Sigmoid colon (tissue), 7 donors: ENCODE measurements around the gene RBBP8NL. TPM values are rescaled to one million over a fixed set of nuclear protein-coding genes. Genes with fewer than 3 reads are reported as not detected.

Experiments used
- DNase-seq: peaks from one replicate; pipeline ENCODE4 v3.0.0-alpha.2; 2019
- H3K27ac ChIP-seq, 4 donors: fragments of 200-600 bp; sonication (generic); one replicate each; pipeline ENCODE4 v1.5.1; 2016 to 2019; ENCODE audit warnings: mild to moderate bottlenecking in 1 of 4
- H3K27me3 ChIP-seq, 3 donors: fragments of 200-600 bp; sonication (generic); one replicate each; pipeline ENCODE4 v1.5.1; 2019; ENCODE audit warnings: mild to moderate bottlenecking in 1 of 3
- H3K36me3 ChIP-seq, 4 donors: fragments of 200-600 bp; sonication (generic); one replicate each; pipeline ENCODE4 v1.5.1; 2016 to 2019
- H3K4me1 ChIP-seq, 4 donors: fragments of 200-600 bp; sonication (generic); one replicate each; pipeline ENCODE4 v1.5.1; 2017 to 2019
- H3K4me3 ChIP-seq, 4 donors: fragments of 200-600 bp; sonication (generic); one replicate each; pipeline ENCODE4 v1.5.1; 2017 to 2019; ENCODE audit warnings: mild to moderate bottlenecking in 2 of 4, moderate library complexity in 1 of 4
- H3K9me3 ChIP-seq, 4 donors: fragments of 200-600 bp in 3 of 4; sonication (generic) in 3 of 4; one replicate each; pipeline versions ENCODE4 v1.5.1 to v1.6.1; 2013 to 2019
- CTCF ChIP-seq, 4 experiments: fragments of 450-650 bp in 3 of 4; fragments of 200-600 bp in 1 of 4; IDR thresholded peaks; one replicate each; pipeline ENCODE4 v1.5.1; 2016 to 2019; ENCODE audit warnings: antibody characterized with exemption in 4 of 4, mild to moderate bottlenecking in 3 of 4, moderate library complexity in 2 of 4
- EP300 ChIP-seq, 4 donors: sonication (generic); formaldehyde crosslinking; IDR thresholded peaks; one replicate each; pipeline ENCODE4 v1.6.1; 2017; ENCODE audit warnings: antibody characterized with exemption in 4 of 4
- POLR2A ChIP-seq, 2 donors: fragments of 450-650 bp; IDR thresholded peaks; one replicate each; pipeline ENCODE4 v1.6.1; 2016; ENCODE audit warnings: antibody characterized with exemption in 2 of 2, mild to moderate bottlenecking in 2 of 2, moderate library complexity in 2 of 2
- POLR2AphosphoS5 ChIP-seq, 4 donors: sonication (generic); formaldehyde crosslinking; IDR thresholded peaks; one replicate each; pipeline ENCODE4 v1.6.1; 2017; ENCODE audit warnings: antibody characterized with exemption in 4 of 4
- WGBS, 2 donors: extraction: QIAGEN DNeasy Blood & Tissue Kit; methylation state at CpG; one replicate each; pipeline ENCODE4 v1.1.7; 2013; 5-methylcytosine and 5-hydroxymethylcytosine counted together
- intact Hi-C: fragments of 100-400 bp; cut with DNase I; formaldehyde crosslinking; loops from one replicate; pipeline ENCODE4 v1.15.1; 2023
- polyA plus RNA-seq, 3 donors: library from polyadenylated mRNA; stranded (reverse); fragments of 200-250 nt; gene quantifications; one replicate each; pipeline ENCODE4 v1.2.3, GENCODE V29; 2013
- total RNA-seq, 4 donors: library from RNA; depleted of rRNA; stranded (reverse); fragments of >200 nt; gene quantifications; one replicate each; pipeline ENCODE4 v1.1.0, GENCODE V29; 2016
- donor health status: healthy with polysubstance abuse.
- donor health status: Bipolar disorder and iron deficiency.
- donor health status: healthy.

Gene RBBP8NL
- total and polyA plus RNA-seq, 7 donors = 4.2 to 12.5 (median 5.4) TPM; not detected in 4

- Histone ChIP-seq H3K4me3 (no peak overlapping the region), H3K27ac (no peak overlapping the region), H3K27me3 (no peaks in the 10 kb centered on the region), H3K36me3 (no peaks in the 10 kb centered on the region), H3K4me1 (peaks cover 0 to 40% (median 39%) of the 10 kb centered on the region in 4 donors), H3K9me3 (no peaks in the 10 kb centered on the region)
- intact Hi-C loops = loop anchor here (5.0 to 10.0 kb wide), 3 partner anchors 209 to 806 kb away; partner anchors contain the start of genes MRGBP and YTHDF1
- WGBS, 2 donors = 88 to 89% methylated on average over 12 of the region's 12 CpGs
- no peak for DNase-seq
- no peak for TF ChIP-seq POLR2AphosphoS5 (IDR thresholded peaks at IDR 0.05)
- TF ChIP-seq EP300 (IDR thresholded peaks at IDR 0.05) = no peak
- no peak for TF ChIP-seq POLR2A (IDR thresholded peaks at IDR 0.05)
- no peak for TF ChIP-seq CTCF (IDR thresholded peaks at IDR 0.05)
These were observed 18.7 kb downstream of the RBBP8NL start for GRCh38 chr20:62408640-62409039.

- no peaks in the 10 kb centered on the region for H3K36me3 ChIP-seq
- intact Hi-C loops = loop anchor here (5.0 to 10.0 kb wide), 3 partner anchors 209 to 807 kb away; partner anchors contain the start of genes MRGBP and YTHDF1
- H3K9me3 ChIP-seq = no peaks in the 10 kb centered on the region
- no peak overlapping the region for H3K4me3 ChIP-seq
- DNase-seq = no peak
- TF ChIP-seq POLR2AphosphoS5 (IDR thresholded peaks at IDR 0.05) = no peak
- no peak for TF ChIP-seq POLR2A (IDR thresholded peaks at IDR 0.05)
- no peak for TF ChIP-seq EP300 (IDR thresholded peaks at IDR 0.05)
- no peak for TF ChIP-seq CTCF (IDR thresholded peaks at IDR 0.05)
- WGBS, 2 donors = 89 to 94% methylated on average over 15 of the region's 15 CpGs
- peaks cover 0 to 40% (median 39%) of the 10 kb centered on the region in 4 donors for H3K4me1 ChIP-seq
- no peaks in the 10 kb centered on the region for H3K27me3 ChIP-seq
- no peak overlapping the region for H3K27ac ChIP-seq
These were observed 19.3 kb downstream of the RBBP8NL start for GRCh38 chr20:62408055-62408454.

GRCh38 chr20:62407221-62407992 lies 19.9 kb downstream of the RBBP8NL start, which contains the start of gene CABLES2:
CABLES2 (minus strand) TSS chr20:62407285; CDS start chr20:62407276, 9 bp downstream.
- DNase-seq = peak; percentile 97
- peak within 1 kb of the TSS; percentile 55 to 82 (median 71) for H3K4me3 ChIP-seq
- H3K4me1 ChIP-seq = peaks cover 0 to 40% (median 39%) of the 10 kb centered on the region in 4 donors
- intact Hi-C loops = loop anchor here (1.0 to 10.0 kb wide), 4 partner anchors 105 to 807 kb away; partner anchors contain the start of genes ADRM1, MRGBP and YTHDF1
- 3 to 5% methylated on average over 73 of the region's 73 CpGs for WGBS, 2 donors
- H3K27me3 ChIP-seq = no peaks in the 10 kb centered on the region
- no peak for TF ChIP-seq POLR2A (IDR thresholded peaks at IDR 0.05)
- TF ChIP-seq EP300 (IDR thresholded peaks at IDR 0.05) = no peak
- TF ChIP-seq CTCF (IDR thresholded peaks at IDR 0.05) = peak in 2 of 4 experiments; percentile 38
- TF ChIP-seq POLR2AphosphoS5 (IDR thresholded peaks at IDR 0.05) = peak in 1 of 4 donors; percentile 33
- peak within 1 kb of the TSS; percentile 55 to 78 (median 66) for H3K27ac ChIP-seq
- peaks cover 0 to 2% (median 0%) of the 10 kb centered on the region in 4 donors for H3K36me3 ChIP-seq
- H3K9me3 ChIP-seq = no peaks in the 10 kb centered on the region

GRCh38 chr20:62406635-62407176 lies 20.6 kb downstream of the RBBP8NL start:
- Histone ChIP-seq H3K27ac (peak overlapping the region; percentile 38 to 78 (median 66)), H3K36me3 (peaks cover 0 to 6% (median 0%) of the 10 kb centered on the region in 4 donors), H3K4me3 (peak overlapping the region; percentile 55 to 82 (median 71)), H3K27me3 (no peaks in the 10 kb centered on the region), H3K9me3 (no peaks in the 10 kb centered on the region), H3K4me1 (peaks cover 0 to 40% (median 39%) of the 10 kb centered on the region in 4 donors)
- WGBS, 2 donors = 1% methylated on average over 42 of the region's 42 CpGs
- DNase-seq = no peak
- intact Hi-C loops = loop anchor here (1.0 to 10.0 kb wide), 4 partner anchors 104 to 808 kb away; partner anchors contain the start of genes ADRM1, MRGBP and YTHDF1
- TF ChIP-seq EP300 (IDR thresholded peaks at IDR 0.05) (no peak), POLR2A (IDR thresholded peaks at IDR 0.05) (no peak), CTCF (IDR thresholded peaks at IDR 0.05) (no peak), POLR2AphosphoS5 (IDR thresholded peaks at IDR 0.05) (no peak)
